Right lobe of liver (tissue), 4 donors: Measurements from ENCODE around the gene SCN4A.

Experiments used
- POLR2A ChIP-seq: fragments of 450-650 bp; IDR thresholded peaks from one replicate; pipeline ENCODE4 v1.6.1; 2017; ENCODE audit warnings: antibody characterized with exemption, mild to moderate bottlenecking
- TF ChIP-seq, protein P1 (sequence below), 4 donors: fragments of 200-600 bp in 3 of 4; fragments of 450-650 bp in 1 of 4; IDR thresholded peaks; one replicate each; pipeline versions ENCODE4 v1.5.1 to v1.8.0; 2016 to 2022; ENCODE audit warnings: antibody characterized with exemption in 4 of 4, mild to moderate bottlenecking in 2 of 4
- donor health status: DM: no; HTN: no; CAD: no.
- donor health status: DM: no; HTN: no; CAD: no.
- donor health status: DM: no; HTN: yes; CAD: no.

DNA sequence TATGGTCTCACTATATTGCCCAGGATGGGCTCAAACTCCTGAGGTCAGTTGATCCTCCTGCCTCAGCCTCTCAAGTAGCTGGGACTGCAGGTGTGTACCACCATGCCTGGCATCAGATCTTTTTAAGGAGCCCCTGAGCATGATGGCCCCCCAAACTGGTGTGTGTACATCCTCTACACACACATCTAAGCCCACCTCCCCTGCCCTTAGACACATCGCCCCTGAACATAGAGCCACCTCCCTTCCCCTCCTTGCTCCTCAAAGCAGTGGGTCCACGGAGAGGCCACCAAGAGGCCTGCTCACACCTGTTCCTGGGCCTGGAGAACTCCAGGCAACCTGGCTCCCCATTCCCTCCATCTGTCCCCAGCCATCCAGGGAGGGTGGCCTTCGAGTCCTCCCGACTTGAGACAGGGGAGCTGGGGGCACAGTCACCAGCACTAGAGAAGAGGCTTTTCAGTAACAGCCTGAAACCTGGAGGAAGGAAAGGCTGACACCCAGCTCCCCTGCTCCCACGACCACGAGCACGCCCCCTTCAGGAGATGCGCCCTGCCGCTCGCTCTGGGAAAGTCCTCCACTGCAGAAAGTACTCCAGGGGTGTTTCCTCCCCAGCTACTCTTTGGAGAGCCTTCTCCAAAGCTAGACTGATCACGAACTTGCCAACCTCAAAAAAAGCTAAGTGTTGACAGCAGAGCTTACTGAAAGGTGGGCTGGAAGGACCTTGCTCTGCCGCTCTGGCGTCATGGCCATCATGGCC is 12.8 kb upstream of the SCN4A start:
- TF ChIP-seq, protein P1, sequence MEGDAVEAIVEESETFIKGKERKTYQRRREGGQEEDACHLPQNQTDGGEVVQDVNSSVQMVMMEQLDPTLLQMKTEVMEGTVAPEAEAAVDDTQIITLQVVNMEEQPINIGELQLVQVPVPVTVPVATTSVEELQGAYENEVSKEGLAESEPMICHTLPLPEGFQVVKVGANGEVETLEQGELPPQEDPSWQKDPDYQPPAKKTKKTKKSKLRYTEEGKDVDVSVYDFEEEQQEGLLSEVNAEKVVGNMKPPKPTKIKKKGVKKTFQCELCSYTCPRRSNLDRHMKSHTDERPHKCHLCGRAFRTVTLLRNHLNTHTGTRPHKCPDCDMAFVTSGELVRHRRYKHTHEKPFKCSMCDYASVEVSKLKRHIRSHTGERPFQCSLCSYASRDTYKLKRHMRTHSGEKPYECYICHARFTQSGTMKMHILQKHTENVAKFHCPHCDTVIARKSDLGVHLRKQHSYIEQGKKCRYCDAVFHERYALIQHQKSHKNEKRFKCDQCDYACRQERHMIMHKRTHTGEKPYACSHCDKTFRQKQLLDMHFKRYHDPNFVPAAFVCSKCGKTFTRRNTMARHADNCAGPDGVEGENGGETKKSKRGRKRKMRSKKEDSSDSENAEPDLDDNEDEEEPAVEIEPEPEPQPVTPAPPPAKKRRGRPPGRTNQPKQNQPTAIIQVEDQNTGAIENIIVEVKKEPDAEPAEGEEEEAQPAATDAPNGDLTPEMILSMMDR (IDR thresholded peaks at IDR 0.05), result no peak
- no peak for TF ChIP-seq POLR2A
